Stimulated activated CD4-positive, alpha-beta T cell treated with anti-CD3 and anti-CD28 coated beads, TNF-alpha, amount 100 ng/mL, for 1 hour (primary cell): ENCODE measurements around the gene PDGFC.

Source experiments
- DNase-seq, 3 donors: peaks; one replicate each; pipeline ENCODE4 v3.0.0-alpha.2; 2020; ENCODE audit warnings: low read depth in 3 of 3, low spot score in 1 of 3

The PDGFC gene

GRCh38 chr4:156788782-156789181 lies 182.8 kb downstream of the PDGFC start:
- DNase-seq, result no peak

- no peak for DNase-seq
Measured at GRCh38 chr4:156786713-156787112, 184.9 kb downstream of the PDGFC start.

GRCh38 chr4:156784970-156785369 lies 186.6 kb downstream of the PDGFC start:
- DNase-seq, result no peak

GRCh38 chr4:156783966-156784365 lies 187.6 kb downstream of the PDGFC start:
- DNase-seq, result no peak

- no peak for DNase-seq
Measured at GRCh38 chr4:156782491-156782890, 189.1 kb downstream of the PDGFC start.

GRCh38 chr4:156781852-156782251 lies 189.7 kb downstream of the PDGFC start:
- DNase-seq, result no peak

GRCh38 chr4:156779774-156780173 lies 191.8 kb downstream of the PDGFC start:
- no peak for DNase-seq

- no peak for DNase-seq
Measured at GRCh38 chr4:156779042-156779441, 192.6 kb downstream of the PDGFC start.

GRCh38 chr4:156778606-156779005 lies 193.0 kb downstream of the PDGFC start:
- no peak for DNase-seq

- no peak for DNase-seq
Measured at GRCh38 chr4:156778093-156778492, 193.5 kb downstream of the PDGFC start.

- DNase-seq, result no peak
Measured at GRCh38 chr4:156775813-156776212, 195.8 kb downstream of the PDGFC start.

- DNase-seq, result no peak
Measured at GRCh38 chr4:156774422-156774821, 197.2 kb downstream of the PDGFC start.

GRCh38 chr4:156773648-156774357 lies 197.8 kb downstream of the PDGFC start:
- no peak for DNase-seq

GRCh38 chr4:156771171-156771837 lies 200.3 kb downstream of the PDGFC start:
- no peak for DNase-seq

- DNase-seq, result no peak
Measured at GRCh38 chr4:156770140-156770539, 201.5 kb downstream of the PDGFC start.

GRCh38 chr4:156767911-156768415 lies 203.6 kb downstream of the PDGFC start:
- DNase-seq, result no peak

GRCh38 chr4:156766846-156767245 lies 204.8 kb downstream of the PDGFC start:
- no peak for DNase-seq

GRCh38 chr4:156765277-156765676 lies 206.3 kb downstream of the PDGFC start:
- DNase-seq, result no peak

- DNase-seq, result no peak
Measured at GRCh38 chr4:156764846-156765245, 206.8 kb downstream of the PDGFC start.

GRCh38 chr4:156764145-156764544 lies 207.5 kb downstream of the PDGFC start:
- DNase-seq, result no peak

- no peak for DNase-seq
Measured at GRCh38 chr4:156763511-156763910, 208.1 kb downstream of the PDGFC start.

GRCh38 chr4:156762851-156763250 lies 208.7 kb downstream of the PDGFC start:
- DNase-seq, result no peak

- DNase-seq, result no peak
Measured at GRCh38 chr4:156756118-156756517, 215.5 kb downstream of the PDGFC start.
